Stomach (tissue), 9 donors: ENCODE data around the gene CLCA1. TPM values are rescaled to one million over a fixed set of nuclear protein-coding genes. Genes with fewer than 3 reads are reported as not detected.
A peak's percentile ranks its signal among the peaks of the same experiment; 100 is the strongest.

Experiments
- DNase-seq, 2 donors: peaks; one replicate each; pipeline versions ENCODE4 v3.0.0 to v3.0.0-alpha.2; 2013 to 2019
- H3K27ac ChIP-seq, 5 donors: fragments of 200-600 bp in 4 of 5; sonication (generic) in 4 of 5; one replicate each; pipeline ENCODE4 v1.5.1; 2013 to 2019; ENCODE audit warnings: mild to moderate bottlenecking in 1 of 5, moderate library complexity in 1 of 5
- H3K27me3 ChIP-seq, 3 donors: fragments of 200-600 bp; sonication (generic); one replicate each; pipeline ENCODE4 v1.5.1; 2017 to 2019; ENCODE audit warnings: mixed run types in 1 of 3
- H3K36me3 ChIP-seq, 4 donors: fragments of 200-600 bp; sonication (generic); 1 replicate in 3 of 4; 2 replicates in 1 of 4; pipeline ENCODE4 v1.5.1; 2016 to 2019
- H3K4me1 ChIP-seq, 4 donors: fragments of 200-600 bp; sonication (generic); one replicate each; pipeline ENCODE4 v1.5.1; 2016 to 2019
- H3K4me3 ChIP-seq, 4 donors: fragments of 200-600 bp; sonication (generic) in 3 of 4; one replicate each; pipeline ENCODE4 v1.5.1; 2016 to 2019; ENCODE audit warnings: mild to moderate bottlenecking in 1 of 4
- H3K9me3 ChIP-seq, 4 donors: fragments of 200-600 bp; sonication (generic); one replicate each; pipeline ENCODE4 v1.5.1; 2016 to 2019
- EP300 ChIP-seq: sonication (generic); formaldehyde crosslinking; IDR thresholded peaks from one replicate; pipeline ENCODE4 v1.6.1; 2017; ENCODE audit warnings: antibody characterized with exemption
- POLR2A ChIP-seq, 4 donors: fragments of 450-650 bp; IDR thresholded peaks; one replicate each; pipeline ENCODE4 v1.6.1; 2016; ENCODE audit warnings: antibody characterized with exemption in 4 of 4, control low read depth in 2 of 4, mild to moderate bottlenecking in 1 of 4, moderate library complexity in 1 of 4
- POLR2AphosphoS5 ChIP-seq, 3 donors: sonication (generic); formaldehyde crosslinking; IDR thresholded peaks; one replicate each; pipeline ENCODE4 v1.6.1; 2016; ENCODE audit warnings: antibody characterized with exemption in 3 of 3
- WGBS, 5 donors: extraction: QIAGEN DNeasy Blood & Tissue Kit in 3 of 5; methylation state at CpG; one replicate each; pipeline versions ENCODE4 v1.1.5 to v1.1.7; 2013 to 2018; 5-methylcytosine and 5-hydroxymethylcytosine counted together
- intact Hi-C: fragments of 100-400 bp; cut with DNase I; formaldehyde crosslinking; loops from one replicate; pipeline ENCODE4 v1.15.1; 2023; ENCODE audit warnings: low total_unique reads
- polyA plus RNA-seq, 3 donors: library from polyadenylated mRNA; stranded (reverse); fragments of 200-250 nt; gene quantifications; one replicate each; pipeline ENCODE4 v1.2.3, GENCODE V29; 2013
- total RNA-seq, 5 donors: library from RNA; depleted of rRNA; stranded (reverse); fragments of >200 nt; gene quantifications; one replicate each; pipeline versions ENCODE4 v1.1.0 to v1.2.3, GENCODE V29; 2014 to 2016
- TF ChIP-seq, protein P1 (sequence below), 7 experiments: fragments of 450-650 bp in 4 of 7; fragments of 200-600 bp in 3 of 7; sonication (generic) in 3 of 7; IDR thresholded peaks; one replicate each; pipeline ENCODE4 v1.5.1; 2016 to 2019; ENCODE audit warnings: antibody characterized with exemption in 7 of 7, control low read depth in 2 of 7, mild to moderate bottlenecking in 1 of 7
- donor health status: healthy with polysubstance abuse.
- donor health status: Bipolar disorder and iron deficiency.
- donor health status: healthy.

CLCA1 gene
- total and polyA plus RNA-seq, 8 donors: 0.12 to 89.8 (median 13.0) TPM; not detected in 4

- H3K4me1 ChIP-seq: peaks cover 6 to 47% (median 14%) of the 10 kb centered on the region in 4 donors
- H3K27ac ChIP-seq: no peak overlapping the region
- peaks cover 0 to 3% (median 0%) of the 10 kb centered on the region in 3 donors for H3K27me3 ChIP-seq
- intact Hi-C loops: loop anchor here (10.0 kb wide), 1 partner anchor 131 kb away; no protein-coding TSS in a partner anchor
- DNase-seq: no peak
- no peaks in the 10 kb centered on the region for H3K36me3 ChIP-seq
- WGBS, 5 donors: 63 to 66% (median 66%) methylated on average over 4 of the region's 4 CpGs
- TF ChIP-seq POLR2AphosphoS5 (IDR thresholded peaks at IDR 0.05) (no peak), EP300 (no peak), POLR2A (IDR thresholded peaks at IDR 0.05) (no peak)
- TF ChIP-seq, protein P1, sequence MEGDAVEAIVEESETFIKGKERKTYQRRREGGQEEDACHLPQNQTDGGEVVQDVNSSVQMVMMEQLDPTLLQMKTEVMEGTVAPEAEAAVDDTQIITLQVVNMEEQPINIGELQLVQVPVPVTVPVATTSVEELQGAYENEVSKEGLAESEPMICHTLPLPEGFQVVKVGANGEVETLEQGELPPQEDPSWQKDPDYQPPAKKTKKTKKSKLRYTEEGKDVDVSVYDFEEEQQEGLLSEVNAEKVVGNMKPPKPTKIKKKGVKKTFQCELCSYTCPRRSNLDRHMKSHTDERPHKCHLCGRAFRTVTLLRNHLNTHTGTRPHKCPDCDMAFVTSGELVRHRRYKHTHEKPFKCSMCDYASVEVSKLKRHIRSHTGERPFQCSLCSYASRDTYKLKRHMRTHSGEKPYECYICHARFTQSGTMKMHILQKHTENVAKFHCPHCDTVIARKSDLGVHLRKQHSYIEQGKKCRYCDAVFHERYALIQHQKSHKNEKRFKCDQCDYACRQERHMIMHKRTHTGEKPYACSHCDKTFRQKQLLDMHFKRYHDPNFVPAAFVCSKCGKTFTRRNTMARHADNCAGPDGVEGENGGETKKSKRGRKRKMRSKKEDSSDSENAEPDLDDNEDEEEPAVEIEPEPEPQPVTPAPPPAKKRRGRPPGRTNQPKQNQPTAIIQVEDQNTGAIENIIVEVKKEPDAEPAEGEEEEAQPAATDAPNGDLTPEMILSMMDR (IDR thresholded peaks at IDR 0.05): no peak
- H3K4me3 ChIP-seq: no peak overlapping the region
- H3K9me3 ChIP-seq: no peaks in the 10 kb centered on the region
Measured at GRCh38 chr1:86505564-86505902, 36.8 kb downstream of the CLCA1 start.

DNA sequence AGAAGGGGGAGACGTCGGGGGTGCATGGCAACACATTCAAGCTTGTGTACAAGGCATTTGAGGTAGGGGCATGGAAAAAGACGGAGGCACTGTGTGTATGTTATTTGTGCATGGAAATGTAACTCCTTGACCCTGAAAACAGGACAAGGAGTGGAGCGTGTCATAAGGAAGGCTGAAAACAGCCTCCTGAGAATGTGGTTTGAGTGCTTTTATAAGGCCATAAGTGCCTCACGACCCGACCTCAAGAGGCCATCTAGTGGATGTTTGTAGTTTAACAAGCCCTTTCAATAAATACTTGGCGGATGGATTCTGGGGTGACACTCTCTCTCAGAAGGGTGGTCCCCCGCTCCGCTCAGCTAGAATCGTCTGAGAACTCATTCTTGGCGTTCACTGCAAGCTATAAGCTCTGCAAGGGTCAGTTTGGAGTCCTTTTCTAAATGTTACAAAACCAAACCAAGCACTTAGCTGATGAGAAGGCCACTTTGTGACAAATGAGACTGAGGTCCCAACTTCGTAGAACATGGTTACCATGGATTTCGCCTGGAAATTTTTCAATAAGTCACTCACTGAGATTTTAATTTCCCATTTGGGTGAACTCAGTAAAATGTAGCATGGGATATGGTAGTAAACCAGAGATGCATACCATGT is 39.3 kb downstream of the CLCA1 start:
- 44 to 52% (median 48%) methylated on average over 13 of the region's 13 CpGs for WGBS, 5 donors
- intact Hi-C loops: loop anchor here (10.0 kb wide), 1 partner anchor 133 kb away; no protein-coding TSS in a partner anchor
- H3K27ac ChIP-seq: no peak overlapping the region
- no peaks in the 10 kb centered on the region for H3K36me3 ChIP-seq
- peaks cover 0 to 3% (median 0%) of the 10 kb centered on the region in 3 donors for H3K27me3 ChIP-seq
- no peak overlapping the region for H3K4me3 ChIP-seq
- TF ChIP-seq POLR2A (IDR thresholded peaks at IDR 0.05): no peak
- TF ChIP-seq, protein P1 (IDR thresholded peaks at IDR 0.05): peak in 4 of 7 experiments; percentile 11 to 49 (median 29)
- peak in 1 of 2 donors; percentile 47 for DNase-seq
- H3K4me1 ChIP-seq: peaks cover 5 to 29% (median 9%) of the 10 kb centered on the region in 4 donors
- H3K9me3 ChIP-seq: no peaks in the 10 kb centered on the region

DNA sequence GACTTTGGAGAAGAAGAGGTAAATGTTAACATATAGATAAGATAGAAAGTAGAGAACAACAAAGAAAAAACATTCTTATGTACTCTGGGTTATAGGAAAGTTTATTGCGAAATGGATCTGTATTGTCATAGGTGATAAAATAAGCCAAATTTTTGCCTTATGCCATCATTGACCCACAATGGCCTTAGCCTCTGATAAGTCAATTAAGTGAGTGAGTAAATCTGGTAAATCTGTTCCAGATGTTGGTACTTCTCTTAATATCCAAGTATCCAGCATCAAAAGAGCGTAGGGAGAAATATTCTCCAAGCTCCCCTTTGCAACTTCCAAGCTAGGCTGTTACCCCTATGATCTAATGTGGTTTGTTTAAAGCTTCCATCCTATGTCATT is 39.8 kb downstream of the CLCA1 start:
- no peak for DNase-seq
- 62 to 94% (median 81%) methylated on average over 2 of the region's 2 CpGs for WGBS, 5 donors
- Histone ChIP-seq H3K27ac (no peak overlapping the region), H3K4me3 (no peak overlapping the region), H3K36me3 (no peaks in the 10 kb centered on the region), H3K27me3 (peaks cover 0 to 3% (median 0%) of the 10 kb centered on the region in 3 donors), H3K9me3 (no peaks in the 10 kb centered on the region), H3K4me1 (peaks cover under 1 to 24% (median 7%) of the 10 kb centered on the region in 4 donors)
- intact Hi-C loops: loop anchor here (10.0 kb wide), 1 partner anchor 134 kb away; no protein-coding TSS in a partner anchor
- TF ChIP-seq POLR2A (IDR thresholded peaks at IDR 0.05) (no peak), POLR2AphosphoS5 (IDR thresholded peaks at IDR 0.05) (no peak)
- TF ChIP-seq, protein P1 (IDR thresholded peaks at IDR 0.05): no peak

DNA sequence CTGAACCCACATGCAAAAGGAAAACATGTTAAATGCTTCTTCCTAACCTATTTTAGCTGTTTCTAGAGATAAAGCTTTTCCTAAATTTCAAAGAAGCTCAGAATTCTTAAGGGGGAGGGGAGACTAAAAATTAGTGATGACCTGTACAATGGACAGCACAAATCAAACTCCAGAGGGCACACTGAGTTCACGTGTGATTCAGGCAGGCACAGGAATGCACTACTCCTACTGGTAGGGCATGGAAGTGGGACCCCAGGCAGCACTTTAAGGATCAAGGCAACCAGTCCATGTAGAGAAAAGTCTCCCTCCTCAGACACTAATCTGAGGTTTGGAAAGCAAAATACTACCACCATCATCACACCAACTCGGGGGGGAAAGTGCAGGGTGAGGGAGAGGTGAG is 46.9 kb downstream of the CLCA1 start:
- intact Hi-C loops: no loop called here
- 43 to 63% (median 53%) methylated on average over 2 of the region's 2 CpGs for WGBS, 5 donors
- Histone ChIP-seq H3K27me3 (no peaks in the 10 kb centered on the region), H3K4me3 (no peak overlapping the region), H3K4me1 (peaks cover 0 to 4% (median 0%) of the 10 kb centered on the region in 4 donors), H3K27ac (no peak overlapping the region), H3K9me3 (no peaks in the 10 kb centered on the region), H3K36me3 (no peaks in the 10 kb centered on the region)
- TF ChIP-seq POLR2A (IDR thresholded peaks at IDR 0.05): no peak
- TF ChIP-seq EP300: no peak
- no peak for TF ChIP-seq POLR2AphosphoS5 (IDR thresholded peaks at IDR 0.05)
- TF ChIP-seq, protein P1 (IDR thresholded peaks at IDR 0.05): no peak
- DNase-seq: peak in 1 of 2 donors; percentile 29
